ENCODE measurements around the gene IGFBP2.

IGFBP2 gene

DNA sequence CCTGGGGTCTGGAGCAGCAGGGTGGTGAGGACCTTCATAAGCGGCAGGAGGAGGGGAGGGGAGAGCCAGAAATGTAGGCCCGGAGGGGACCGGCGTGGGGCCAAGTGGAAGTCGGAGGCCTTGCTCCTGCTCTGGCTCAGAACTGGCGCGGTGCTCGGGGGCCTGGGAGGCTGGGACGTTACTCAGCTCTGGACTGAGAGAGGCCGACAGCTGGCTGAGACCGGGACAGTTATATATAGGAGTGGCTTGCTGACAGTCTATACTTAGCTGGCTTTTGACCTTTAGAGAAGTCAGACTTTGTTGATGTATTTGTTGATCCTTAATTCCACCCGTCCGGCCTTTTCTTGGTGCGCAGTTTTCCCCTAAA is 46.4 kb downstream of the IGFBP2 start:
- TF ChIP-seq, protein P1, sequence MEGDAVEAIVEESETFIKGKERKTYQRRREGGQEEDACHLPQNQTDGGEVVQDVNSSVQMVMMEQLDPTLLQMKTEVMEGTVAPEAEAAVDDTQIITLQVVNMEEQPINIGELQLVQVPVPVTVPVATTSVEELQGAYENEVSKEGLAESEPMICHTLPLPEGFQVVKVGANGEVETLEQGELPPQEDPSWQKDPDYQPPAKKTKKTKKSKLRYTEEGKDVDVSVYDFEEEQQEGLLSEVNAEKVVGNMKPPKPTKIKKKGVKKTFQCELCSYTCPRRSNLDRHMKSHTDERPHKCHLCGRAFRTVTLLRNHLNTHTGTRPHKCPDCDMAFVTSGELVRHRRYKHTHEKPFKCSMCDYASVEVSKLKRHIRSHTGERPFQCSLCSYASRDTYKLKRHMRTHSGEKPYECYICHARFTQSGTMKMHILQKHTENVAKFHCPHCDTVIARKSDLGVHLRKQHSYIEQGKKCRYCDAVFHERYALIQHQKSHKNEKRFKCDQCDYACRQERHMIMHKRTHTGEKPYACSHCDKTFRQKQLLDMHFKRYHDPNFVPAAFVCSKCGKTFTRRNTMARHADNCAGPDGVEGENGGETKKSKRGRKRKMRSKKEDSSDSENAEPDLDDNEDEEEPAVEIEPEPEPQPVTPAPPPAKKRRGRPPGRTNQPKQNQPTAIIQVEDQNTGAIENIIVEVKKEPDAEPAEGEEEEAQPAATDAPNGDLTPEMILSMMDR (IDR thresholded peaks at IDR 0.05; ENCODE audit: extremely low read depth, missing control alignments) = no peak
- DNase-seq (ENCODE audit: low spot score) = no peak

DNA sequence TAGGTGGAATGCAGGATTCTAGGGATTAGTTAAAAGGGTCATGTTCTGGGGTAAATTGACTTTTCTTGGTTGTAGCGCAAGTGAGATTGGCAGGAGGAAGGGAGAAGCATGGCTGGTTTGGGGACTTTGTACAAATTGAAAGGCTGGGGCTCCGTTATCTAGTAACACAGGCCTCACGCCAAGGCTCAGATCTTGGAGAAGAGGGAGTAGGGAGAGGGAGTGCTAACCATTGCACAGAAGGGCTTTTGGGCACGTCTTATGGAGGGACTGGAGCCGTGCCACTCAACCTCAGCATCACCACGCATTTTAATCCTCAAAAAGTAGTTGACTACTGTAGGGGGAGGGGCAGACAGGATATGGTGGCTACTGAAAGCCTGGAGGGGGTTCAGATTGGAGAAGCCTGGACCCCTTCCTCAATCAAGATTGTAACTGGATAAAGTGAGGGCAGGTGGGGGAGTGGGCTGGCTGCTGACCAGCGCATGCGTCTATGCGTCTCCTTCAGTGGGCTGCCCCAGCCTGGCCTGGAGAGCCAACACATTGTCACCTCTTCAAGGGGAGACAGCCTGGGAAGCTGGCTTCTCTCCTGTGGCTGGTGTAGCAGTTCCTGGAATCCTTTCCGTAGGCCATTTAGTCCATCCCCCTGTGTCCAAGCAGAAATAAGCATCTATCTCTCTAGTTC is 47.9 kb downstream of the IGFBP2 start:
- DNase-seq (ENCODE audit: low spot score) = no peak
- TF ChIP-seq, protein P1 (IDR thresholded peaks at IDR 0.05; ENCODE audit: extremely low read depth, missing control alignments) = no peak

DNA sequence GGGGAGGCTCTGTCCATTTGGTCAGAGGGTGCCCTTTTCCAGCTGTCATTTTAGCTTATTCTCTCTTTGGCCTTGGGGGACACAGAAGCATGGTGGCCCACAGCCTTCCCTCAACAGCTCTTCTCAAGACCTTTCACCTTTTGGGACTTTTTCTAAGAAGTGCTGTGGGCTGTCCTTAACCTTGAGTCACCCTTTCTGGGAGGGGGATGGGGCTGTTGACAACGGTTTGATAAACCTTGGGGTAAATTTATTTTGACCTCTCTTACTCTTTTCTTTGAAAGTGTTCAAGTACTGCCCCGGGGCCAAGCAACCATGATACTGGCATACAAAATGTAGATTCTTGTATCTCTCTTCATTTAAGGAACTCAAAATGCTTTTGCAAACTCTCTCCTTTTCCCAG is 48.5 kb downstream of the IGFBP2 start:
- TF ChIP-seq, protein P1 (IDR thresholded peaks at IDR 0.05; ENCODE audit: extremely low read depth, missing control alignments) = no peak
- DNase-seq (ENCODE audit: low spot score) = no peak

DNA sequence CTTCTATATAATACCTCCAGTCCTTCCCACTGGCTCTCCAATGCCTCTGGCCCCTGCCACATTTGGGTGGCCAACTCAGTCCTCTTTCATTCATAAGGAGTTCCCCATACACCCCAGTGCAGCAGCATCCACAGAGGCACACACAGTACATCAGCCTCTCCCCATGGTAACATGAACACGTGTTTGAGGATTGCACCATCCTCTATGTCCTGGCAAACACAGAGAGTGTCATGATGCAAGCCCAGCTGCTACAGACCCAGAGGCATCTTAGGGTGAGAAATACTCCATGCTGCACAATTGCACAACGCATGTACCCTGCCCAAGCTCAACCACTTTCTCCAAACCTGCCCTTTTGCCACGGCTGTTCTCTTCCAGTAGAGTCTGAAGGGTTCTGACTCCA is 50.6 kb downstream of the IGFBP2 start:
- no peak for DNase-seq (ENCODE audit: low spot score)
- TF ChIP-seq, protein P1 (IDR thresholded peaks at IDR 0.05; ENCODE audit: extremely low read depth, missing control alignments) = no peak

DNA sequence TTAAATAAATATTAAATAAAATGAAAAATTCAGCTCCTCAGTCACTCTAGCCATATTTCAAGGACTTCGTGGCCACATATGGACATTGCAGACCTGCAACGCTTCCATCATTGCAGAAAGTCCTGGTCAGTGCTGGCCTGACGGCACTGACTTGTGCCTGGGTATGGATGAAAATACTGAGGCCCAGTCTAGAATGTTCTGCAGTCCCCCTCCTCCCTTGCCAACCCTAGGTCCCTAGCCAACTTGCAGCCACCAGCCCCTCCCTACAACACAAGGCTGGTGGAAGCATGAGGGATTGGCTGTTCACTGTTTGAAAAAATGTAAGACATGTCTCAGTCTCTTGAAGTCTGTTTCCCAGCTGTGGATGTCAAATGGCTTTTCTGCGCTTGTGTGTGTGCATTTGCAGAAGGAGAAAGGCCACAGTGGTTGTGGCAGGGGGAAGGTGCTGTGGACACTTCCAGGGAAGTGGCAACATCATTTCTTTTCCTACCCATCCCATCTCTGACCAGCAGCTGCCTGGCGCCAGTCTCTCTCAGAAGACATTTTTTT is 52.2 kb downstream of the IGFBP2 start:
- TF ChIP-seq, protein P1 (IDR thresholded peaks at IDR 0.05; ENCODE audit: extremely low read depth, missing control alignments) = no peak
- DNase-seq (ENCODE audit: low spot score) = no peak

DNA sequence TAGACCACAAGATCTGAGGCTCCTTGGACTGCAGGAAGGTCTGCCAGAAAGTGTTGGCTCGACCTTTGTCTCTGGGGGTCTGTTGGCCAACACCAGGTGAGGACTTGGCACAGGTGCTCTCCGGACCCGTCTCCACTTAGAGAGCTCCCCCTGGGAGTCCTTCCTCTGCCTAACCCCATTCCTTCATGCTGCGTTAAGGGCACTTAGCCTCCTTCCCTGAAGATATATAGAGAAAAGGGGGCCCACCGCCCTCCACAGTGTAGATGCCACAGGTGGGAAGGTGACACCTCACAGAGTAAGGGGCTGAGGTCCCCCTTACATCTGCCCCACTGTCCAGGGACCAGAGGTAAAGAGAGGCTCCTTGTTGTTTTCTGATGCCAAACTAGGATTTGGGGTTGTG is 53.9 kb downstream of the IGFBP2 start:
- no peak for DNase-seq (ENCODE audit: low spot score)

DNA sequence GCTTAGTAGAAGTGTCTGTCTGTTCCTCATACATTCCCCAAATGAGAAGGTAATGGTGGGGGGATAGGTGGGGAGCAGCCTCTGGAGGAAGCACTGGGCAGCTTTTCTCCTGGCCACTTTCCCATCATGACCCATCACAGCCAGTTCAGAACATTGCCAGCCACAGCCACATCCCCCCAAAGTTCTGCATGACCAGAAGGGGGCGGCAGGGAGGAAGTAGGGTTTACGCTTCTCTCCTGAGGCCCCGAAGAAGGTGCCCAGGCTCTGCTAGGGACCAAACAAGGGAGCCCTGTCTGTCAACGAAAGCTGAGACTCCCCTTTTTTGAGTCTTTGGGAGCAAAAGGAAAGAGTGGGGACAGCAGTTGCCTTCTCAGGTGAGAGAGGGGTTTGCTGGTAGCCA is 54.4 kb downstream of the IGFBP2 start:
- no peak for DNase-seq (ENCODE audit: low spot score)
- TF ChIP-seq, protein P1 (IDR thresholded peaks at IDR 0.05; ENCODE audit: extremely low read depth, missing control alignments) = no peak

More for the DNA sequence above, 53.9 kb downstream of the IGFBP2 start:
- TF ChIP-seq, protein P1 (IDR thresholded peaks at IDR 0.05; ENCODE audit: extremely low read depth, missing control alignments) = no peak
